ENCODE results near the gene MTSS2.
"Not testable (repeated sequence)": the region's sequence is repeated elsewhere in the genome, so short reads cannot be mapped to it uniquely, and the experiment has no call there.

Gene MTSS2

GRCh38 chr16:70685061-70685937 is 554 bp downstream of the MTSS2 start:
- no peak for DNase-seq

- no peak for DNase-seq
Observed at GRCh38 chr16:70684146-70685060, 1.4 kb downstream of the MTSS2 start.

- DNase-seq = no peak
Observed at GRCh38 chr16:70683146-70683944, 2.5 kb downstream of the MTSS2 start.

- no peak for DNase-seq
Observed at GRCh38 chr16:70682239-70683145, 3.4 kb downstream of the MTSS2 start.

- DNase-seq = no peak
Observed at GRCh38 chr16:70681382-70682238, 4.2 kb downstream of the MTSS2 start.

GRCh38 chr16:70680495-70681381 is 5.1 kb downstream of the MTSS2 start:
- no peak for DNase-seq

- no peak for DNase-seq
Observed at GRCh38 chr16:70679671-70680494, 6.0 kb downstream of the MTSS2 start.

GRCh38 chr16:70678898-70679670 is 6.8 kb downstream of the MTSS2 start:
- DNase-seq = no peak

- DNase-seq = no peak
Observed at GRCh38 chr16:70678121-70678897, 7.5 kb downstream of the MTSS2 start.

- DNase-seq = no peak
Observed at GRCh38 chr16:70677499-70678120, 8.2 kb downstream of the MTSS2 start.

- no peak for DNase-seq
Observed at GRCh38 chr16:70676675-70677498, 9.0 kb downstream of the MTSS2 start.

GRCh38 chr16:70675851-70676513 is 9.9 kb downstream of the MTSS2 start:
- DNase-seq = no peak

GRCh38 chr16:70674221-70675014 is 11.4 kb downstream of the MTSS2 start:
- no peak for DNase-seq

- DNase-seq = not testable (repeated sequence)
Observed at GRCh38 chr16:70670938-70671337, 14.9 kb downstream of the MTSS2 start.

Data from GF-D8 (cell line).